ENCODE measurements around the gene DUSP9.
"Not testable (repeated sequence)": the region's sequence is repeated elsewhere in the genome, so short reads cannot be mapped to it uniquely, and the experiment has no call there.

Gene DUSP9

DNA sequence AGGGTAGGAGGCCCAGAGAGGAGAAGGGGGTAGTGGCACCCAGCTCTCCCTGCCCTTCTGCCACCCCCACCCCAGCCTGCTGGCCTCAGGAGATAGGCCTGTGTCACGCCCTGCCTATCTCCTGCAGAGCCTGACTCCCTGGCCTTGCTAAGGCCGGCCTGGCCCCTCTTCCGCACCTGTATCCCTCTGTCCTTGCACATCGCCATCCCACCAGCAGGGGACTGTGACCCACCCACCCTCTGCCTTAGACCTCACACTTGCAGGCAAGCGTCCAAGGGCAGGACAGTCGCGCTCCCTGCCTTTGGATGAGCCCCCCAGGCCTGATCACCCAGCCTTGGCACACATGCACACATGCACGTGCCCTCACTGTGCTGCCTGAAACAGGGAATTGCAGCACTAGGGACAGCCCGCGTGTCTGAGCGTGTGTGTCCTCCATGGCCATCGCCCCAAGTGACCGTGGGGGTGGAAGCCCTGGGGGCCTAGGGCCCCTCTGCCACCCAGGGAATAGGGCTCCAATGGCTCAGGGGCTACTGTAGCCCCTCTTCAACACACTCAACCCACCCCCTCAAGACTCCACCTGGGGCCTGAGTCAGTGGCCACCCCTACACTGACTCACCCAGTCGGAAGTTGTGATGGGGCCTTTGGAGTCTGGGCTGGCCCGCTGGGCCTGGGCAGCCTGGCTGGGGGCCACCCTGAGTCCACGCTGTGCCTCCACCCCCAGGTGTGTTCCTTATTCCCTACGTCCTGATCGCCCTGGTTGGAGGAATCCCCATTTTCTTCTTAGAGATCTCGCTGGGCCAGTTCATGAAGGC is 42.9 kb downstream of the DUSP9 start:
- H3K9ac ChIP-seq (ENCODE audit: low read length) = no peak overlapping the region
- no peak overlapping the region for H3K4me3 ChIP-seq (ENCODE audit: low read length)
- H3K36me3 ChIP-seq (ENCODE audit: control insufficient read depth, insufficient read depth, low read length) = no peaks in the 10 kb centered on the region
- peaks cover 14% of the 10 kb centered on the region for H3K4me1 ChIP-seq (ENCODE audit: control insufficient read depth, insufficient read depth, low read length)
- no peaks in the 10 kb centered on the region for H3K27me3 ChIP-seq (ENCODE audit: control insufficient read depth, insufficient read depth, low read length)
- H3K9me3 ChIP-seq (ENCODE audit: control insufficient read depth, low read length) = no peaks in the 10 kb centered on the region

DNA sequence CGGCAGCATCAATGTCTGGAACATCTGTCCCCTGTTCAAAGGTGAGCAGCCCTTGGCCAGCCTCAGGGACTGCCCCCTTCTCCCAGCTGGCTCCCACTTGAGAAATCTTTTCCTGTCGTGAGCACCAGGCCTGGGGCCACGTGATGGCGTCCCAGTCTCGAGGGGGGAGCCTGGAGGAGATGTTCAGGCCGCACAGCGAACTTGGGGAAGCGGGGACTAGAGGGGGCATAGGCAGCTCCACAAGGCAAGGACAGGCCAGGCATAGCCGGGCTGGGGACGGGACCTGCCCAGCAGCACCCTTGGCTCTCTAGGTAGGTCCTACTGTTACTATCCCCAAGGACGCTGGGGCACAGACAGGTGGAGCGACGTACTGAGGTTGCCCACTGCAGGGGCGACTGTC is 43.5 kb downstream of the DUSP9 start:
- H3K27me3 ChIP-seq (ENCODE audit: control insufficient read depth, insufficient read depth, low read length) = no peaks in the 10 kb centered on the region
- H3K36me3 ChIP-seq (ENCODE audit: control insufficient read depth, insufficient read depth, low read length) = no peaks in the 10 kb centered on the region
- H3K9ac ChIP-seq (ENCODE audit: low read length) = no peak overlapping the region
- no peak overlapping the region for H3K4me3 ChIP-seq (ENCODE audit: low read length)
- H3K9me3 ChIP-seq (ENCODE audit: control insufficient read depth, low read length) = no peaks in the 10 kb centered on the region
- peaks cover 14% of the 10 kb centered on the region for H3K4me1 ChIP-seq (ENCODE audit: control insufficient read depth, insufficient read depth, low read length)

DNA sequence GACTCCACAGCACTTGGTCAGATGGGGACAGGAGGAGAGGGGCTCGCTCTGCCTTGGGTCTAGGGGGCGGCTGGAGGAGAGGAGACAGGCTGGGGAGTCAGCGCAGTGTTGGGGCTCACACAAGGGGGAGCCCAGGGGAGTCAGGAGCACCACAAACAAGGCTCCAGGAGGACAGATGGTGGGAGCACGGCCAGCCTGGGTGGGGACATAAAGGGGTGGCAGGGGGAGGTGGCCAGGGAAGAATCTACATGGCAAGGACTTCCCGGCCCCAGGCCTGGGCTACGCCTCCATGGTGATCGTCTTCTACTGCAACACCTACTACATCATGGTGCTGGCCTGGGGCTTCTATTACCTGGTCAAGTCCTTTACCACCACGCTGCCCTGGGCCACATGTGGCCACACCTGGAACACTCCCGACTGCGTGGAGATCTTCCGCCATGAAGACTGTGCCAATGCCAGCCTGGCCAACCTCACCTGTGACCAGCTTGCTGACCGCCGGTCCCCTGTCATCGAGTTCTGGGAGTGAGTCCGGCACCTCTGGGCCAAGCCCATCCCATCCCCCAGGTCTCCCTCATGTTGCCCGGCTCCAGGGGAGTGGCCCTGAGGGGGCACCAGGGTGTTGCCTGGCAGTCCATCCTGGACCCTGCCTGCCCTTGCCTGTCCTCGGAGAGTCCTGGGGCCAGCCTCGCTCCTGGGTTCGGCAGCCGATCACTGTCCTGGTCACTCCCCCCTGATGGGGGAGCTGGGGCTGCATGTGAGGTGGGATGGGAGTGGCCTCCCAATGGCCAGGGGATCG is 44.2 kb downstream of the DUSP9 start:
- not testable (repeated sequence) for H3K9me3 ChIP-seq (ENCODE audit: control insufficient read depth, low read length); H3K27me3 ChIP-seq (ENCODE audit: control insufficient read depth, insufficient read depth, low read length); H3K36me3 ChIP-seq (ENCODE audit: control insufficient read depth, insufficient read depth, low read length); H3K4me3 ChIP-seq (ENCODE audit: low read length); H3K9ac ChIP-seq (ENCODE audit: low read length)
- peaks cover 13% of the 10 kb centered on the region for H3K4me1 ChIP-seq (ENCODE audit: control insufficient read depth, insufficient read depth, low read length)

DNA sequence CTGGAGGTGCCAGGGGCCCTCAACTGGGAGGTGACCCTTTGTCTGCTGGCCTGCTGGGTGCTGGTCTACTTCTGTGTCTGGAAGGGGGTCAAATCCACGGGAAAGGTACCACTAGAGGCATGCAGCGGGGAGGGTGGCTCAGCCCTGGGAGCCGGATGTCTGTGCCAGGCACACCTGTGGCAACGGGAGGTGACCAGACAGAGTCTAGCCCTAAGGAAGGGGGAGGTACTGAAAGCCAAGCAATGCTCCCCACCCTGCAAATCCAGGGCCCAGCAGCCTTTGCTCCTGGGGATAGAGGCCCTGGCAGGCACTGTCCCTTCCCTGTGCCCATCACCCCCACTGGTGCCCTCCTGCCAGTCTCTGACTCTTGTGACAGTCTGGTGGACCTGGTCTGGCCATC is 45.0 kb downstream of the DUSP9 start:
- Histone ChIP-seq H3K36me3 (ENCODE audit: control insufficient read depth, insufficient read depth, low read length) (no peaks in the 10 kb centered on the region), H3K27me3 (ENCODE audit: control insufficient read depth, insufficient read depth, low read length) (no peaks in the 10 kb centered on the region), H3K4me1 (ENCODE audit: control insufficient read depth, insufficient read depth, low read length) (peaks cover 7% of the 10 kb centered on the region), H3K9me3 (ENCODE audit: control insufficient read depth, low read length) (no peaks in the 10 kb centered on the region), H3K4me3 (ENCODE audit: low read length) (no peak overlapping the region), H3K9ac (ENCODE audit: low read length) (no peak overlapping the region)

DNA sequence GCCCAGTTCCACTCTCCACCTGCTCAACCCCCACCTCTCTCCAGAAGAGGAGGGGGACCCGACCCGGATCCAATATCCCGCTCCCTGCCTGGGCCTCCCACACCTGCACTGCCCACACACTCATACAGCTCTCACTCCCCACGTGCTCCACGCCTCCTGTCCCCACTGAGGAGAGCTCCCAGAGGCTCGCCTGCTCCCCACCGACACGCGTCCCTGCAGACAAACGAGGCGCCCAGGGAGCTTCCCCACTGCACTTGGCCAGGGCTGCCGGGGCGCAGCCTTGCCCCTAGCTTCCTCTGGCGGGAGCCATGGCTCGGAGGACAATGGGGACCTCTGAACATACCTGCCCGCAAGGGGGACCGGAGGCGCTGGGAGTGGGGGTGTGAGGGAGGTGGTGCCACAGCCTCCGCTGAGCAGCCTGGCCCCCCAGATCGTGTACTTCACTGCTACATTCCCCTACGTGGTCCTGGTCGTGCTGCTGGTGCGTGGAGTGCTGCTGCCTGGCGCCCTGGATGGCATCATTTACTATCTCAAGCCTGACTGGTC is 45.7 kb downstream of the DUSP9 start:
- H3K9ac ChIP-seq (ENCODE audit: low read length) = no peak overlapping the region
- no peak overlapping the region for H3K4me3 ChIP-seq (ENCODE audit: low read length)
- H3K27me3 ChIP-seq (ENCODE audit: control insufficient read depth, insufficient read depth, low read length) = no peaks in the 10 kb centered on the region
- H3K4me1 ChIP-seq (ENCODE audit: control insufficient read depth, insufficient read depth, low read length) = peaks cover 7% of the 10 kb centered on the region
- no peaks in the 10 kb centered on the region for H3K36me3 ChIP-seq (ENCODE audit: control insufficient read depth, insufficient read depth, low read length)
- H3K9me3 ChIP-seq (ENCODE audit: control insufficient read depth, low read length) = no peaks in the 10 kb centered on the region

DNA sequence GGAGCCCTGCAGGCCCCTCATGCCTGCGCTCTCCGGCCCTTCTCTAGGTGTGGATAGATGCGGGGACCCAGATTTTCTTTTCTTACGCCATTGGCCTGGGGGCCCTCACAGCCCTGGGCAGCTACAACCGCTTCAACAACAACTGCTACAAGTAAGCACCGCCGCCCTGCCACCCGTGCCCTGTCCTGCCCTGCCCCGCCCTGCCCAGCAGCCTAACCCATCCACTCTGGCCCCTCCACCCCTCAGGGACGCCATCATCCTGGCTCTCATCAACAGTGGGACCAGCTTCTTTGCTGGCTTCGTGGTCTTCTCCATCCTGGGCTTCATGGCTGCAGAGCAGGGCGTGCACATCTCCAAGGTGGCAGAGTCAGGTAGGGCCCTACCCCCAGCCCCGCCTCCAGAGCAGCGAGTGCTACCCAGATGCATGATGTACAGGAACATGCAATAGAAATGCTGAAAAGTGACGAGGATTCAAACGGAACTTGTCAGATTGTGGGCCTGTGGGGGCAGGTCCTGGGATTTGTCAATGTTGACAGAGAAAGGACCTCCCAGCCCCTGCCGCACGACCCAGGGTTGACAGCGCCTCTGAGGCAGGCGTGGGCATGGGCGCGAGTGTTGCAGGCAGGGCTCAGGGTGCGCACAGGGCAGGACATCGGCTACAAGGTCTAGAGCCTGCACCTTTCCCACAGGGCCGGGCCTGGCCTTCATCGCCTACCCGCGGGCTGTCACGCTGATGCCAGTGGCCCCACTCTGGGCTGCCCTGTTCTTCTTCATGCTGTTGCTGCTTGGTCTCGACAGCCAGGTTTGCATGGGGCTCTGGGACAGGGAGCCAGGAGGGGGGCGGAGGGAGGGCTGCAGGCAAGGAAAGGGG is 46.4 kb downstream of the DUSP9 start:
- Histone ChIP-seq H3K9me3 (ENCODE audit: control insufficient read depth, low read length) (no peaks in the 10 kb centered on the region), H3K4me1 (ENCODE audit: control insufficient read depth, insufficient read depth, low read length) (peaks cover 7% of the 10 kb centered on the region), H3K27me3 (ENCODE audit: control insufficient read depth, insufficient read depth, low read length) (no peaks in the 10 kb centered on the region), H3K36me3 (ENCODE audit: control insufficient read depth, insufficient read depth, low read length) (no peaks in the 10 kb centered on the region), H3K4me3 (ENCODE audit: low read length) (no peak overlapping the region), H3K9ac (ENCODE audit: low read length) (no peak overlapping the region)

DNA sequence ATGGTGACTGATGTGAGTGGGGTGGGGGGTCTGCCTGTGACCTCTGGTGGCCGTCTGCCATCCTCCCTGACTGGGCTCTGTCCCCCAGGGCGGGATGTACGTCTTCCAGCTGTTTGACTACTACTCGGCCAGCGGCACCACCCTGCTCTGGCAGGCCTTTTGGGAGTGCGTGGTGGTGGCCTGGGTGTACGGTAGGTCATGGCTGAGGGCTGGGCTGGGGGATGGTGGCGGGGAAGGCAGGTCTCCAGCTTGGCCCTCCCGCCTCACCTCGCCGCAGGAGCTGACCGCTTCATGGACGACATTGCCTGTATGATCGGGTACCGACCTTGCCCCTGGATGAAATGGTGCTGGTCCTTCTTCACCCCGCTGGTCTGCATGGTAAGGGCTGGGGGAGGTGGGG is 47.3 kb downstream of the DUSP9 start:
- H3K9me3 ChIP-seq (ENCODE audit: control insufficient read depth, low read length); H3K4me1 ChIP-seq (ENCODE audit: control insufficient read depth, insufficient read depth, low read length); H3K36me3 ChIP-seq (ENCODE audit: control insufficient read depth, insufficient read depth, low read length); H3K4me3 ChIP-seq (ENCODE audit: low read length); H3K27me3 ChIP-seq (ENCODE audit: control insufficient read depth, insufficient read depth, low read length); H3K9ac ChIP-seq (ENCODE audit: low read length): not testable (repeated sequence)

DNA sequence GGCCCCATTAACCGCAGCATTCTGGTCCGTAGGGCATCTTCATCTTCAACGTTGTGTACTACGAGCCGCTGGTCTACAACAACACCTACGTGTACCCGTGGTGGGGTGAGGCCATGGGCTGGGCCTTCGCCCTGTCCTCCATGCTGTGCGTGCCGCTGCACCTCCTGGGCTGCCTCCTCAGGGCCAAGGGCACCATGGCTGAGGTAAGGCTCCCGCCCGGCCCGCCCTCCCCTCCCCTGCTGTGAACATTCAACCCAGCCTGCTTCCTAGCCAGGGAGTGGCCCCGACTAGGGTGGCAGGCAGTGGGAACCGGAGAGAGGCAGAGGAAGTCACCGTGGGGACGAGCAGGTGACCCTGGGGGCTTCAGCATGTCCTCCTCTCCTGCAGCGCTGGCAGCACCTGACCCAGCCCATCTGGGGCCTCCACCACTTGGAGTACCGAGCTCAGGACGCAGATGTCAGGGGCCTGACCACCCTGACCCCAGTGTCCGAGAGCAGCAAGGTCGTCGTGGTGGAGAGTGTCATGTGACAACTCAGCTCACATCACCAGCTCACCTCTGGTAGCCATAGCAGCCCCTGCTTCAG is 47.8 kb downstream of the DUSP9 start:
- H3K9me3 ChIP-seq (ENCODE audit: control insufficient read depth, low read length) = no peaks in the 10 kb centered on the region
- H3K36me3 ChIP-seq (ENCODE audit: control insufficient read depth, insufficient read depth, low read length) = no peaks in the 10 kb centered on the region
- no peak overlapping the region for H3K4me3 ChIP-seq (ENCODE audit: low read length)
- H3K4me1 ChIP-seq (ENCODE audit: control insufficient read depth, insufficient read depth, low read length) = peaks cover 7% of the 10 kb centered on the region
- no peak overlapping the region for H3K9ac ChIP-seq (ENCODE audit: low read length)
- no peaks in the 10 kb centered on the region for H3K27me3 ChIP-seq (ENCODE audit: control insufficient read depth, insufficient read depth, low read length)

DNA sequence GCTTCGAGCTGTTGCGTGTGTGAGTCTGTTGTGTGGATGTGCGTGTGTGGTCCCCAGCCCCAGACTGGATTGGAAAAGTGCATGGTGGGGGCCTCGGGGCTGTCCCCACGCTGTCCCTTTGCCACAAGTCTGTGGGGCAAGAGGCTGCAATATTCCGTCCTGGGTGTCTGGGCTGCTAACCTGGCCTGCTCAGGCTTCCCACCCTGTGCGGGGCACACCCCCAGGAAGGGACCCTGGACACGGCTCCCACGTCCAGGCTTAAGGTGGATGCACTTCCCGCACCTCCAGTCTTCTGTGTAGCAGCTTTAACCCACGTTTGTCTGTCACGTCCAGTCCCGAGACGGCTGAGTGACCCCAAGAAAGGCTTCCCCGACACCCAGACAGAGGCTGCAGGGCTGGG is 49.1 kb downstream of the DUSP9 start:
- Histone ChIP-seq H3K4me3 (ENCODE audit: low read length) (no peak overlapping the region), H3K9ac (ENCODE audit: low read length) (no peak overlapping the region), H3K9me3 (ENCODE audit: control insufficient read depth, low read length) (no peaks in the 10 kb centered on the region), H3K36me3 (ENCODE audit: control insufficient read depth, insufficient read depth, low read length) (no peaks in the 10 kb centered on the region), H3K27me3 (ENCODE audit: control insufficient read depth, insufficient read depth, low read length) (no peaks in the 10 kb centered on the region), H3K4me1 (ENCODE audit: control insufficient read depth, insufficient read depth, low read length) (peaks cover 12% of the 10 kb centered on the region)

DNA sequence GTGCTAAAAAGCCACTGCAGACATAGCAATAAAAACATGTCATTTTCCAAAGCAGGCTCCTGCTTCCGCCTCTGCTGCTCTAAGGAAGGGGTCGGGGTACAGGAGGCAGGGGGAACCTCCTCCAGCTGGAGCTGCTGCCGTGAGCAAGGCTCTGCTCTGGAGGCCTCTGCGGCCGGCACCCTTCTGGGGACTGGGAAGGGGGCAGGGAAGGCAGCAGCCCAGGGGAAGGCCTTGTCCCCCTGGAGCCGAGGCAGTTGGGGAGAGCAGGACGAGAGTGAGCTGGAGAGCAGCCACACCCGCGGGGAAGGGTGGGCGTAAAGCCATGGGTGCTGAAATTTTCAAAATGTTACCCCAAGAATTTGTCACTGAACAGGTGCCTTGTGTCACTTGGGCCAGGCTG is 49.5 kb downstream of the DUSP9 start:
- not testable (repeated sequence) for H3K9ac ChIP-seq (ENCODE audit: low read length); H3K4me3 ChIP-seq (ENCODE audit: low read length); H3K27me3 ChIP-seq (ENCODE audit: control insufficient read depth, insufficient read depth, low read length); H3K9me3 ChIP-seq (ENCODE audit: control insufficient read depth, low read length); H3K36me3 ChIP-seq (ENCODE audit: control insufficient read depth, insufficient read depth, low read length)
- H3K4me1 ChIP-seq (ENCODE audit: control insufficient read depth, insufficient read depth, low read length) = peaks cover 12% of the 10 kb centered on the region

DNA sequence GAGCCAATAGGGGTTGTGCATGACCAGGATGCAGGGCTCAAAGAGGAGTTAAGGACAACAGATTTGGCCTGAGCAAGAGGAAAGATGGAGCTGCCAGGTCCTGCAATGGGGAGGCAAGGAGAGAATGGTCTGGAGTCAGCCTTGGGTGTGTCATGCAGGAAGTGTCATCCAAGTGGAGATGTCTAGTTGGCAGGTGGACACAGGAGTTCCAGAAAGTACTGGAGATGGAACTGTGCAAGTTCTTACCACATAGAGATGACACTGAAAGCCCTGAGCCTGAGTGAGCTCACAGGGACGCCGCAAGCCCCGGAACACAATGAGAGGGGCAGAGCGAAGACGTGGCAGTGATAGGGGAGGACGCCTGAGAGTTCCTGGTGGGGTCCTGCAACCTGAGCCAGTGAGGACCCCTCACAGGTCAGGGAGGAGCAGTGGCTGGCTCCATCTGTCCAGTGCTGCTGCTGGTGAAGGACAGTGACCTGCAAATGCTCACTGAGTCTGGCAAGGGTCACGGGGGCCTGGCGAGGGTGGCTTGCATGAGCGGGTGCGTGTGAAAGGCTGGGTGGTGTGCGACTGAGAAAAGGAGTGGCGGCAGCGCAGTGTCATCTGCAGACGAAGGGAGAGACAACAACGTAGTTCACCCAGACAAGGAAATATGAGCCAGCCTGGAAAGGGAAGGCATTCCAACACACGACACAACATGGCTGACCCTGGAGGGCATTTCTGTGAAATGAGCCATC is 50.2 kb downstream of the DUSP9 start:
- not testable (repeated sequence) for H3K36me3 ChIP-seq (ENCODE audit: control insufficient read depth, insufficient read depth, low read length); H3K27me3 ChIP-seq (ENCODE audit: control insufficient read depth, insufficient read depth, low read length); H3K4me3 ChIP-seq (ENCODE audit: low read length); H3K9me3 ChIP-seq (ENCODE audit: control insufficient read depth, low read length); H3K9ac ChIP-seq (ENCODE audit: low read length)
- peaks cover 12% of the 10 kb centered on the region for H3K4me1 ChIP-seq (ENCODE audit: control insufficient read depth, insufficient read depth, low read length)
